Tibial nerve (tissue), 4 donors: ENCODE measurements around the gene PHTF2. TPM values are rescaled to one million over a fixed set of nuclear protein-coding genes. Genes with fewer than 3 reads are reported as not detected.

Source experiments
- DNase-seq, 2 donors: peaks; one replicate each; pipeline ENCODE4 v3.0.0-alpha.2; 2019; ENCODE audit warnings: low spot score in 2 of 2
- H3K27ac ChIP-seq, 4 donors: fragments of 200-600 bp; sonication (generic) in 3 of 4; one replicate each; pipeline ENCODE4 v1.5.1; 2017 to 2019; ENCODE audit warnings: mild to moderate bottlenecking in 1 of 4
- H3K27me3 ChIP-seq, 2 donors: fragments of 200-600 bp; sonication (generic) in 1 of 2; one replicate each; pipeline versions ENCODE4 v1.5.1 to v1.6.0; 2017 to 2019
- H3K36me3 ChIP-seq, 3 donors: fragments of 200-600 bp; sonication (generic); one replicate each; pipeline ENCODE4 v1.5.1; 2018 to 2019
- H3K4me1 ChIP-seq, 4 donors: fragments of 200-600 bp; sonication (generic) in 3 of 4; one replicate each; pipeline ENCODE4 v1.5.1; 2017 to 2019
- H3K4me3 ChIP-seq, 4 donors: fragments of 200-600 bp; sonication (generic) in 3 of 4; one replicate each; pipeline ENCODE4 v1.5.1; 2017 to 2019; ENCODE audit warnings: mild to moderate bottlenecking in 1 of 4, moderate library complexity in 1 of 4
- H3K9me3 ChIP-seq, 4 donors: fragments of 200-600 bp; sonication (generic) in 3 of 4; one replicate each; pipeline ENCODE4 v1.5.1; 2017 to 2019
- CTCF ChIP-seq, 5 experiments: fragments of 200-600 bp in 3 of 5; fragments of 450-650 bp in 2 of 5; sonication (generic) in 3 of 5; IDR thresholded peaks; one replicate each; pipeline ENCODE4 v1.5.1; 2016 to 2019; ENCODE audit warnings: antibody characterized with exemption in 5 of 5, mild to moderate bottlenecking in 3 of 5, moderate library complexity in 2 of 5
- EP300 ChIP-seq, 2 donors: sonication (generic); formaldehyde crosslinking; IDR thresholded peaks; one replicate each; pipeline ENCODE4 v1.6.1; 2017; ENCODE audit warnings: antibody characterized with exemption in 2 of 2, mild to moderate bottlenecking in 1 of 2
- POLR2A ChIP-seq, 2 donors: fragments of 450-650 bp; IDR thresholded peaks; one replicate each; pipeline ENCODE4 v1.6.1; 2017; ENCODE audit warnings: antibody characterized with exemption in 2 of 2, mild to moderate bottlenecking in 2 of 2, moderate library complexity in 2 of 2
- WGBS, 2 donors: methylation state at CpG; one replicate each; pipeline ENCODE4 v1.1.5; 2018; 5-methylcytosine and 5-hydroxymethylcytosine counted together
- total RNA-seq, 4 donors: library from RNA; depleted of rRNA; stranded (reverse); fragments of >200 nt; gene quantifications; one replicate each; pipeline ENCODE4 v1.1.0, GENCODE V29; 2016

PHTF2 gene
- total RNA-seq, 4 donors from 2014 or later, result 12.6 to 16.5 (median 14.7) TPM

DNA sequence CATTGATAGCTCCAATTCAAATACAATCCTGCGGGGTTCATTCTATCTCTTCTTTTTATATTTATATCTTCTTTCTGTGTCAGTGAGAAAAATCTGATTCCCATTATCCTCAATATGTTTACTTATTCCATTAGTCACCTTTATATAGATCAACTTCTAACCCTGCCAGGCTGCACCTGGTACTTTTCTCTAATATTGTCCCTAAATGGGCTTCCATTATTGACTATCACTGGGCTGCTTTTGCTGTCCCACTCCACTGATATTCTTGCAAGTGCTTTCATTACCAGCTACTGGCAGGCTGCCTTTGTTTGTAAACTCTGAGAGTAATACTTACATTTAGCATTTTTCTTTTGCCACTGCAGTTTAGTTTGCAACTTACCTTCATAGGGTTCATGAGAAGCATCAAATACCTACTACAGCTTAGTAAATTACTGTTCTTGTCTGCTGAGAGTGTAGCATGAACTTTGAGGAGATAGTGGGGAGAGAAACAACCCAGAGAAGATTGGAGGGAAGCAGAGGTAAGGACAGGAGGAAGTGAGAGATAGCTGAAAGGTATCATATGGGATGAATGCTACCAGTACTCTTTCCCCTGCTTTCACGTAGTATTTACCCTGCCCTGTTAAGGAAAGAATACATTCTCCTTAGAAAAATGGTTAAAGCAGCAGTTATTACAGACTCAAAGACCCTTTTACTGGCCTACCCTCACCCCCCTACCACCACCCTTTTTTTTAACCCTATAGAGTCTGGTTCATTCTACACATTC, 119.1 kb downstream of the PHTF2 start:
- Histone ChIP-seq H3K4me1 (no peaks in the 10 kb centered on the region), H3K36me3 (peaks cover 0 to 10% (median 0%) of the 10 kb centered on the region in 3 donors), H3K27ac (no peak overlapping the region), H3K9me3 (no peaks in the 10 kb centered on the region), H3K4me3 (no peak overlapping the region), H3K27me3 (no peaks in the 10 kb centered on the region)
- TF ChIP-seq EP300 (IDR thresholded peaks at IDR 0.05), result no peak
- 95 to 100% methylated on average over 2 of the region's 2 CpGs for WGBS, 2 donors
- DNase-seq, result no peak

DNA sequence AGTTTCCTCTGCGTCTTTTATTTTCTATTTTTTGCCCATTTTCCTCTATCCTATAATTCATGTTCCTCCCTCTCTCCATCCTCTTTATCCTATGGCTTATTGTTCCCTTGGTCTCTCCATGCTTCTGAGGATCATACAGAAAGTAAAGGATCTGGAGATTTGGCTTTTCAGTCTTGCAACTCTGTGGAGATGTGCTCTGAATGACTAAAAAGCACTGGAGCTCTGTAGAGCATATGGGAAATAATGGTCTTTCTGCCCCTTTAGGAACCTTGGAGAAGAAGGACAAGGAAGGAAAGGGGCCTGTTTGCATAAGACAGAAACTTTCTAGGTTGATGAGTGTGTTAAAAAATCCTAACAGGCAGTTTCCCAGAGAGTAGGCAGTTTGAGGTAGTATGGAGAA, 120.1 kb downstream of the PHTF2 start:
- peaks cover 0 to 15% (median 0%) of the 10 kb centered on the region in 3 donors for H3K36me3 ChIP-seq
- TF ChIP-seq POLR2A (IDR thresholded peaks at IDR 0.05) (no peak), EP300 (IDR thresholded peaks at IDR 0.05) (no peak), CTCF (IDR thresholded peaks at IDR 0.05) (no peak)
- no peaks in the 10 kb centered on the region for H3K9me3 ChIP-seq
- 96 to 100% methylated on average over 1 of the region's 1 CpG for WGBS, 2 donors
- H3K4me1 ChIP-seq, result no peaks in the 10 kb centered on the region
- no peak overlapping the region for H3K27ac ChIP-seq
- DNase-seq, result no peak
- no peaks in the 10 kb centered on the region for H3K27me3 ChIP-seq
- no peak overlapping the region for H3K4me3 ChIP-seq

DNA sequence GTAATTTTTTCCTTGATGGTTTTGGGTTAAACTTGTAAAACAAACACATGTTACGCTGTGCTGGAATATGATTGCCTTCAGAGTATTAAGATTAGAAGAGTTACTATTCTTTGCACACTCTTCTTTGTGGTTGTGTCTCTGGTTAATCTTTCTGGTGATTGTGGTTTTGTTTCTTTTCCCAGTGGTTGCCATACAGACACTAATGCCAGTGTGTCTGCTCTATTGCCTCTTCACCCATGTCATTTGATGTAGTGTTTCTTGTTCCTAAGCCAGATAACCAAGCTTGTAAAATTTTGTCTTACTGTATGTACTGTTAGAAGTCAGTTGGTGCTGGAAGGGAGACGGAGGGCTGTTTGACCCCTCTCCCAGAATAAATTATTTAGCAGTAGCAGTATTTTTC, 124.8 kb downstream of the PHTF2 start:
- Histone ChIP-seq H3K4me3 (no peak overlapping the region), H3K36me3 (peaks cover 0 to 8% (median 0%) of the 10 kb centered on the region in 3 donors), H3K9me3 (no peaks in the 10 kb centered on the region), H3K27me3 (no peaks in the 10 kb centered on the region), H3K27ac (no peak overlapping the region), H3K4me1 (no peaks in the 10 kb centered on the region)
- TF ChIP-seq CTCF (IDR thresholded peaks at IDR 0.05), result no peak
- no peak for TF ChIP-seq EP300 (IDR thresholded peaks at IDR 0.05)
- TF ChIP-seq POLR2A (IDR thresholded peaks at IDR 0.05), result no peak
- WGBS, 2 donors, result 86 to 91% methylated on average over 2 of the region's 2 CpGs
- DNase-seq, result no peak

DNA sequence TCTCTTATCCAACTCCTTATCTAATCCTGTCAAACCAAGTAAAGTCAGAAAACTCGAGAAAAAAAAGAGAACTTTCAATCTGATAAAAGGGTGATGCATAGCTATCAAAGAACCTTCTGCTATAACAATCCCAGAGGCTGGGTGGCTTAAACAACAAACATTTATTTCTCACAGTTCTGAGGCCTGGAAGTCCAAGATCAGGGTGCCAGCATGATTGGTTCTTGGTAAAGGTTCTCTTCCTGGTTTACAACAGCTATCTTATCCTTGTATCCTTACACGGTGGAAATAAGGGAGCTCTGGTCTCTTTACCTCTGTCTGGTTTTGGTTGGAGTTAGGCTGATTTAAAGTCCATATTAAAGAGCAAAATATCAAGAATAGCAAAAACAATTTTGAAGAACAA, 131.9 kb downstream of the PHTF2 start:
- Histone ChIP-seq H3K36me3 (peaks cover 0 to 11% (median 0%) of the 10 kb centered on the region in 3 donors), H3K4me3 (no peak overlapping the region), H3K27me3 (no peaks in the 10 kb centered on the region), H3K4me1 (no peaks in the 10 kb centered on the region), H3K27ac (no peak overlapping the region), H3K9me3 (no peaks in the 10 kb centered on the region)
- no peak for DNase-seq
- no peak for TF ChIP-seq EP300 (IDR thresholded peaks at IDR 0.05)
- no peak for TF ChIP-seq CTCF (IDR thresholded peaks at IDR 0.05)
- no peak for TF ChIP-seq POLR2A (IDR thresholded peaks at IDR 0.05)
- WGBS, 2 donors, result 87% methylated on average over 2 of the region's 2 CpGs

DNA sequence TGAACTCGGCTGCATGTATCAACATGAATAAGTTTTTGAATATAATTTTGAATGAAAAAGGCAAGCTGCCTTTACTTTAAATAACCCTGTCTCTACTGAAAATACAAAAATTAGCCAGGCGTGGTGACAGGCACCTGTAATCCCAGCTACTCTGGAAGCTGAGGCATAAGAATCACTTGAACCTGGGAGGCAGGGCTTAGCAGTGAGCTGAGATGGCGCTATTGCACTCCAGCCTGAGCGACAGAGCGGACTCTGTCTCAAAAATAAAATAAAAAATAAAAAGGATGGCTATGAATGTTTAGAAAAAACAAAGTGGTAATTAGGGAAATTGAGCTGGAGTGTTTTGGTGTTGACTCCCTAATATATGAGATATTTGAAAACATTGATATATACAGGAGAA, 133.3 kb downstream of the PHTF2 start:
- 61 to 62% methylated on average over 5 of the region's 5 CpGs for WGBS, 2 donors
- Histone ChIP-seq H3K36me3 (peaks cover 0 to 11% (median 0%) of the 10 kb centered on the region in 3 donors), H3K4me1 (no peaks in the 10 kb centered on the region), H3K27ac (no peak overlapping the region), H3K4me3 (no peak overlapping the region), H3K9me3 (no peaks in the 10 kb centered on the region), H3K27me3 (no peaks in the 10 kb centered on the region)
- no peak for DNase-seq
- no peak for TF ChIP-seq EP300 (IDR thresholded peaks at IDR 0.05)
- no peak for TF ChIP-seq POLR2A (IDR thresholded peaks at IDR 0.05)
- no peak for TF ChIP-seq CTCF (IDR thresholded peaks at IDR 0.05)
